HG02970 (cell line): ENCODE data around the gene SORBS1.

Experiments
- ATAC-seq: cut with Tn5 transposase; IDR thresholded peaks from one replicate; pipeline ENCODE4 v1.9.1; 2021; ENCODE audit warnings: mild to moderate bottlenecking, moderate library complexity, moderate number of reproducible peaks; ENCODE audit not compliant: unreplicated experiment, low FRiP score

SORBS1 gene

DNA sequence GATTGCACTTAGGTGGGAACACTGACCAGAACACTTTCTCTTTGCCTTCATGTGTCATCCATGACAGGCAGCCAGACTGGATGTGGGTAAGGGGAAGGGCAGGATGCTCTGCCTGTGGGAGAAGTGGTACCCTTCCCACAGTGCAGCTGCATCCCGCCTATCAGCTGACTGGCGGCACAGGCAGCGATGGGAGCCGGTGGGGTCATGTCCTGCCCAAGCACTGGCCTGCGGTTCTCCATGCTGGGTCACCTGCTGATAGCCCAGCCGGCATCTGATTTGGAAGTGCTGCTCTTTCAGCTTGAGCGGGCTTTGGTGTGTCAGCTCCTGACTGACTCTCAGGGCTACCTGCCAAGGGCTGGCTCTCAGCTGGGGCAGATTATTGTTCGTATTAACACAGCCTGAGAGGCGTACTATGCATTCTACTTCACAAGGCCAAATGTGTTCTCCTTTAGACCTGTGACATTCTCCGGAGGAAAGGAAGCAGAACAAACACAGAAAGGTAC lies 165.2 kb downstream of the SORBS1 start:
- ATAC-seq = no peak

DNA sequence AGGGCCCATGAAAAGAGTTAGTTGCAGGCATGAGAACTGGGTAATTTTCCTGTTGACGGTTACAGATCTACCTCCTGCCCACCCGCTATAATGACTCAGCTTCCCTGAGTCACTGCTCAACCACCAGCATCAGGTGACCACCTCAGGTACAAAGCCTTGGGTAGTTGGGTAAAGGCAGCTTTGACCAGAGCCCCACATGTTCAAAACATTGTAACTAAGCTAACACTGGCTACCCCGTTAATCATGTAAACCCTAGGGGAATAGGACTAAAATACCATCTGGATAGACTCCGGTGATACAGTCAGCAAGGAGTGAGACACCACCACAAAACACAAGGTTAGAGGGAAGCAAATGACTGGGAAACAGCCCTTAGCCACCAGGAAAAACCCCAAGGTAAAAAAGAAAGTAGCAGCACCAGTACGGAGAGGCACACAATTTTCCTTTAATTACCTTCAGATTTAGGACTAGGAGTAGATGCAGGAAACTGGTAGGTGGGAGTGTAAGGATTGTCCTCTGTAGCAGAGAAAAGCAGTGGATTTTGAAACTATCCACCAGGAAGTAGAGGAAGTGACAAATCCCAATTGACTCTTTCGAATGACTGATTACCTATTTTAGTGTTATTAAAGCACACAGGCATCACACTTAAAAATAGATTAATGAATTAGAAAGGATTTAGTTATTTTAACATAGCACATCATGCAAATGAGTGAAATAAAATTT lies 166.8 kb downstream of the SORBS1 start:
- ATAC-seq = no peak

GRCh38 chr10:95392681-95393164 lies 168.4 kb downstream of the SORBS1 start:
- ATAC-seq = no peak

DNA sequence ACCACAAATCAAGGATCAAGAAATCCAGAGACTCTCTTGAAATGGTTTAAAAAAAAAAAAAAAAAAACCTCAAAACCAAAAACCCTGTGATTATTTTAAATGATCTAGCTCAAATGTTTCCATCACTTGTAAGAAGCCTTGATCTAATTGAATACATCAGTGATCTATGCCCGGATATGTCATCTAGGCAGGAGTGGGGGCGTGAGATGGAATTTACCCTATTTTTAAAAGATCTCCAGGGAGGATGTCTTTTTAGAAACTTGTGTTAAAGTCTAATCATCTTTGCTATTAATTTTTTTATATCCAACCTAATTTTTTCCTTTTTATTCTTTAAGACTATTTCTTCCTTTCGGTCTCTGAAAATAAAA lies 169.0 kb downstream of the SORBS1 start:
- no peak for ATAC-seq

GRCh38 chr10:95391581-95392216 lies 169.5 kb downstream of the SORBS1 start:
- ATAC-seq = no peak

GRCh38 chr10:95391164-95391563 lies 170.0 kb downstream of the SORBS1 start:
- no peak for ATAC-seq

DNA sequence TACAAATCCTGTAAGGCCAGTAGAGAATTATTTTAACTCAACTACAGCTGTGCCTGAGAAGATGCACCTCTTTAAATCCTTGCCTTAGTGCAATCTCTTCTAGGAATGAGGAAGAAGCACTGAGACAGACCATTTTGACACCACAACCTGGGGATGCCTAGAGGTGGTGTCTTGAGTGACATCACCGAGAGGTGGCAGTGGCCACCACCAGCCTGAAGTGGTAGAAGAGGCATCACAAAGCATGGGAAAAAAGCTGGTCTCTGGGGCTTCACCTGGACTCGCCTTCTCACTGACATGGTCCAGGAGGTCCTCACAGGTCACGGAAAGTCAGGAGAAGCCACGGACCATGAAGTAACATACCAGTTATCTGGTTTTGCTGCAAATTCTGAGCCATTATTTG lies 171.2 kb downstream of the SORBS1 start:
- no peak for ATAC-seq

GRCh38 chr10:95389176-95389575 lies 172.0 kb downstream of the SORBS1 start:
- no peak for ATAC-seq

DNA sequence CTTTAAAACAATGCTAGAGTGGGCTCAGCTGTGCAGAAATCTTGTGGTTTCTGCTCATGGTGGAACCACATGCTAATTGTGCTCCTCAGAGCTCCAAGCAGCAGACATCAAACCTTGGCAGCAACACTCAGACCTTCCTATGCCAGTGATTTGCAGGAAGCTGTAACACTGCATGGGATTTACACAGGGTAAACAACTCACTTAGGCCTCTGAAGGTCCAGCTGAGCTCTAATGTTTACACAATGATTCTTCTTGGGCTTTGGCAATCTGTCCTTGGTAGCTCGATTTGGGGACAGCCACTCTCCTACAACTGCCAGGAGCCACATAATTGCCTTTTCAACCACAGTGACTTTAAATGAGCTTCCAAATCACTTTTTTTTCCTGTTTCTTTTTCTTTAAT lies 172.6 kb downstream of the SORBS1 start:
- no peak for ATAC-seq

DNA sequence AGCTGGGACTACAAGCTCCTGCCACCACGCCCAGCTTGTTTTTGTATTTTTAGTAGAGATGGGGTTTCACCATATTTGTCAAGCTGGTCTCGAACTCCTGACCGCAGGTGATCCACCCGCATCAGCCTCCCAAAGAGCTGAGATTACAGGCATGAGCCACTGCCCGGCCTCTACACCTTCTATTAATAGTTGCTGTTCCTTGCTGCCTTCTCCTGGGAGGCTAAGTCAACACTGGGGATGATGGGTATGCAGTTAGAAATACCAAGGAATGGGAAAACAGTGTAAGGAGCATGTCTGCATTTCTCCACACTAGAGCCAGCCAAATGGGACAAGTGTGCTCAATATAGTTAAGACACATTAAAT lies 173.1 kb downstream of the SORBS1 start:
- no peak for ATAC-seq

DNA sequence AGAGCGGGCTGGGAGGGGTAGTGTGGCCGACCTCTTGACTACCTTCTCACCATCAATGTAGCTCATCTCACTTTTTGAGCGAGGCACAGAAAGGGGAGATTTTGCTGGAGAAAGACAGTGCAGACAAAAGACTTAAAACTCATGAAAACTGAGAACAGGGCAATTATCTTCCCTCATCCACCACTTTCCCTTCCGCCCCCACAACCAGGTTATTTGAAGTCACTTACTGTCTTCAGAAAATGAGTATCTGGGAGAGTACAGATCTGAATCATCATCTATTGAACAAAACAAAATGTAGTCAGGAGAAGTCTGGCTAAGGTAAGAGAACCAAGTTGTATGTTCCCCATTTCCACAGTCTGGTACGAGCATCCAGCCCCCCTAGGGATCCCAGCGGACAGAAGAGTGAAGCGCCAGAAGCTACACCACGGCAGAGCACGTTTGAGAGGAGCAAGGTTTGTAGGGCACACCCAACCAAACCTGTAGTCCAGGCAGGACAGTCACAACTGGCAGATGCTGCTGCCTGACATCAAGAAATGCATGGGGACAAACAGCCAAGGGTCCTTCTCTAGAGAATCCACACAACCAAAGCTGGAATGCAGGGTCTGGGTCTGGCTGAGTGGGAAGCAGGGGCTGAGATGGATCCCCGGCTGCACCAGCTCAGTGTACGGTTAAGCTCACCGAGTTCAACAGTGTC lies 177.0 kb downstream of the SORBS1 start:
- ATAC-seq = no peak

DNA sequence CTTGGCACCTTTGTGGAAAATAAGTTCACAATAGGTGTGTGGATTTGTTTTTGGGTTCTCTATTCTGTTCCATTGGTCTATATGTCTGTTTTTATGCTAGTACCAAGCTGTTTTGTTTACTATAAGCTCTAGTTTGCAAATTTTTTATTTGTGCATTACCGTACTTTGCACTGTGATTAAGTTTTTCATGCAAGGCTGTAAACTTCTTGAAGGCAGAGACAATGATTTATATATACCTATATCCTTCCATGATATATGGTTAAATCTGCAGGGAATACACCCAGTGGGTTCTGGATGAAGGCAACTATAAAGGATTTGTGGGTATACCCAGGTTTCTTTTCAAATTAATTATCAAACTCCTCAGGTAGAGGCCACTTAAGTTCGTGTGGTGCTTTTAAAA lies 178.6 kb downstream of the SORBS1 start:
- no peak for ATAC-seq

GRCh38 chr10:95382174-95382573 lies 179.0 kb downstream of the SORBS1 start:
- ATAC-seq = no peak

DNA sequence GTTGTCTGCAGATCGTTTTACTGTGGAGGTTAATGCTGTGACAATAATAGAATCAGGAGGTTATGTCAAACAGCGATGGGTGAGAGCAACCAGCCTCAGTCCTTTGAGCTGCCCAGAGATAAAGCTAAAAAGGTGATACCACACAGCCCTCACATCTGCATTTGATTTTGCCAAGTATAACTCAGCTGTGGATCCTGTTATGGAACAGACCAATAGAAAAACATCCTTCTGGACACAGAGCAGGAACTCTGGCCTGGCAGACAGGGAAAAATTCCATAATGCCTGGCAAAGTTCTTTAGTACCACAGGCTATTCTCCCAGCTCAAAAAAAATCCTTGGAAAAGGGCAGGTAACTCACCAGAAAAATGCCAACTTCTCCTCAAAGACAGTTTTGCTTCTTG lies 183.2 kb downstream of the SORBS1 start:
- ATAC-seq = no peak

DNA sequence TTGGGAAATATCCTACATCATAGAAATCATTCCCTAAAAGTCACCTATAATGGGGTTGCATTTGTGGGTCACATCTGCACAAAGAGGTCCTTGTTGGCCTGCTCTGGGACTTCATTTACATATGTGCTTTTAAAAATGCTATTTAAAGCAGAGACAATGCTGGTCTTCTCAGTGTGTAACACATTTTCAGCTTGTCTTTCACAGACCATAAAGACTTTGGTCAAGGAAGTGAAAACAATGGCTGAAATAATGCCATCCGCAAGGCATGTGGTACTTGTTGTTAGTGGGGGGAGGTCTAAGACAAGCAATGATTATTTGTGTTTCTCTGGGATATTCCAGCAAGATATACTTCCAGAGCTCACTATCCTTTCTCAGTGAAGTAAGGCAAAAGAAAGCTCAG lies 185.8 kb downstream of the SORBS1 start:
- no peak for ATAC-seq

DNA sequence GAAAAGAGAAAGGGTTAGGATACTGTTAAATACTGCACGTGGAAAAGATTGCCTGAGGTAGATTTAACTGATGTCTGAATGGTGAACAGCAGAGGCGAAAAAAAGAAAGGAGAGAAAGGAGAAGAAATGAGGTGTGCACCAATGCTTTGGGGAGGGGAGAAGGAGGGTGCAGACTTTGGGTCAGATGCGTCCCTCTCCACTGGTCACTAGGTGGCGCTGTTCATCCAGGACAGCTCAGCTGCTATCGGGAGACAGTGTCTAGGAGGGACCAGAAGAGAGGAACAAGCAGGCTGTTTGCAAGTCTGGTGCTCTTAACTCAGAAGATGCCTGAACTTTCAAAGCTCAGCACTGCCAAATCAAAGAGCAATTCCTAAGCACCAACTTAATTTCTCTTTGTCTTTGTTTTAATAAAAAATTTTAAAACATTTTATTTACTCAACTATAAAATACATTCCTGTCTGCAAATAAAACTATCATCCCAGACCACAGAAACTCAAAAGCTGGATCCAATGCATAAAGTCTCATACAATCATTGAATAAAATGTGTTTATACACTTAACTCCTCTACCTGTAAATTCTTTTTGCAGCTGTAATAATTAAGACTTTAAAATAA lies 186.5 kb downstream of the SORBS1 start:
- no peak for ATAC-seq

DNA sequence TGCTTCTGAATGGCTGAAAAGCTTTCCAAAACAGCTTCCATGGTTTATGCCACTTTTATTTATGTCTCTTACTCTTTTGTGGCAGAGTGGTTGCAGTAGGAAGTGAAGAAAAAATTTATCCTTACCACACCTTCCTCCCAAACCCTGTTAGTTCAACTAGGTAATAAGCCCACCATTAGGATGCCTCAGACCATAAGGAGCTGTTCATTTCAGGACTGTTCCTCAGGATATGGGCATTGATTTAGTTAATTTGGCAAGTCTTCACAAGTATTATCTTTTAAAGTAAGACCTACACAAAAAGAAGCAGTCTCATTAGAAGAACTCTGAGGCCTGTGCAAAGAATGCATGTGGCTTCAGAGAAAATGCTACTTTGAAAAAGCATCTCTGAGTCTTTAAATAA lies 187.5 kb downstream of the SORBS1 start:
- ATAC-seq = no peak

DNA sequence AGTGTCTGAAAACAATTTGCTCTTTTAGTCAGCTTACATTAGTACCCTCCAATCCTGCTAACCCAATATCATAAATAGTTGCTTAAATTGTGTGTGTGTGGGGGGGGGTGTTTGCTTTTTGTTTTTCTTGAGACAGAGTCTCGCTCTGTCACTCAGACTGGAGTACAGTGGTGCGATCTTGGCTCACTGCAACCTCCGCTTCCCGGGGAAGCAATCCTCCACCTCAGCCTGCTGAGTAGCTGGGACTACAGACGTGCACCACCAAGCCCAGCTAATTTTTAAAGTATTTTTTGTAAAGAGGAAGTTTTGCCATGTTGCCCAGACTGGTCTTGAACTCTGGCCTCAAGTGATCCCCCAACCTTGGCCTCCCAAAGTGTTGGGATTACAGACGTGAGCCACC lies 196.8 kb downstream of the SORBS1 start:
- ATAC-seq = no peak

GRCh38 chr10:95363303-95363912 lies 197.8 kb downstream of the SORBS1 start:
- no peak for ATAC-seq

DNA sequence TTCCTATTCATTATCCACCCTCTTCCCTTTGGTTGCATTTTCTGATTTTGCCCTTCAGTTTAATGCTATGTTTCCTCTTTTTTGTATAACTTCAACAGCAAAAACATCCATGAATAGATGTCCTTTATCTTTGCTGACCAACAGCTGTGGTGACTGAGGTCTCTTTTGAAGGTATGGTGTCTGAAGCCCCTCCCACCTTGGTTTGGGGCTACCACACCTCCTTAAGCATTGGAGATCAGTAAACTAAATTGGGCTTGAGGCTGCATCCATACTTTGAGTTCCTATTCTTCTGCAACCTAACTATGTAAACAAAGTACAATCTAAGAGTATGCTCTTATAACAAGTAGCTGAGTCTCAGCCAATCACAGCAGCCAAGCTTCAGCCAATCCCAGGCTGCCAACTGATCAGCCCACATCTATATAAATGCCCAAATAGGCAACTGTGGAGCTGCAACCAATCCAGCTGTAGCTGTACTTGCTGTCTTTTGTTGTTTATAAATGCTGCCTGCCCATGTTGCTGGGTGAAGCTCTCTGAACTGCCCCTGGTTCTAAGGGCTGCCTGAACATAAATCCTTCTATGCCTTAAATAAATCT lies 201.0 kb downstream of the SORBS1 start:
- ATAC-seq = no peak
